ENCODE results near the gene VASP. TPM values are rescaled to one million over a fixed set of nuclear protein-coding genes. Genes with fewer than 3 reads are reported as not detected.

The VASP gene
- total RNA-seq, 1 experiment from 2014 or later, result 269 TPM

- DNase-seq (ENCODE audit: low read depth), result no peak
Observed at GRCh38 chr19:45514376-45515051, 7.2 kb downstream of the VASP start.

GRCh38 chr19:45515081-45515624, 7.9 kb downstream of the VASP start:
- no peak for DNase-seq (ENCODE audit: low read depth)

GRCh38 chr19:45515807-45516401, 8.6 kb downstream of the VASP start:
- DNase-seq (ENCODE audit: low read depth), result no peak

- DNase-seq (ENCODE audit: low read depth), result no peak
Observed at GRCh38 chr19:45517238-45517637, 10.0 kb downstream of the VASP start.

GRCh38 chr19:45517641-45518468, 10.6 kb downstream of the VASP start:
- DNase-seq (ENCODE audit: low read depth), result no peak

GRCh38 chr19:45518469-45518826, 11.2 kb downstream of the VASP start:
- DNase-seq (ENCODE audit: low read depth), result no peak

GRCh38 chr19:45522010-45522941, 15.0 kb downstream of the VASP start:
- no peak for DNase-seq (ENCODE audit: low read depth)

- peak; percentile 88 for DNase-seq (ENCODE audit: low read depth)
Observed at GRCh38 chr19:45523642-45524256, 16.5 kb downstream of the VASP start.

- DNase-seq (ENCODE audit: low read depth), result no peak
Observed at GRCh38 chr19:45524575-45525129, 17.4 kb downstream of the VASP start.

- DNase-seq (ENCODE audit: low read depth), result peak; percentile 66
Observed at GRCh38 chr19:45526143-45526542, 18.9 kb downstream of the VASP start.

GRCh38 chr19:45526971-45527370, 19.7 kb downstream of the VASP start:
- no peak for DNase-seq (ENCODE audit: low read depth)

GRCh38 chr19:45527731-45528130, 20.5 kb downstream of the VASP start:
- no peak for DNase-seq (ENCODE audit: low read depth)

GRCh38 chr19:45528149-45528743, 21.0 kb downstream of the VASP start:
- DNase-seq (ENCODE audit: low read depth), result peak; percentile 29

GRCh38 chr19:45528744-45529419, 21.6 kb downstream of the VASP start:
- DNase-seq (ENCODE audit: low read depth), result no peak

- DNase-seq (ENCODE audit: low read depth), result no peak
Observed at GRCh38 chr19:45529420-45529785, 22.1 kb downstream of the VASP start.

- no peak for DNase-seq (ENCODE audit: low read depth)
Observed at GRCh38 chr19:45531349-45531748, 24.1 kb downstream of the VASP start.

GRCh38 chr19:45539459-45539858, 32.2 kb downstream of the VASP start:
- DNase-seq (ENCODE audit: low read depth), result no peak

- no peak for DNase-seq (ENCODE audit: low read depth)
Observed at GRCh38 chr19:45542234-45542668, 35.0 kb downstream of the VASP start.

- DNase-seq (ENCODE audit: low read depth), result no peak
Observed at GRCh38 chr19:45547211-45547770, 40.0 kb downstream of the VASP start.
